Mesothelial cell of epicardium (in vitro differentiated cells): Measurements from ENCODE around the gene TSC22D4. TPM values are rescaled to one million over a fixed set of nuclear protein-coding genes. Genes with fewer than 3 reads are reported as not detected.
"Not testable (repeated sequence)": the region's sequence is repeated elsewhere in the genome, so short reads cannot be mapped to it uniquely, and the experiment has no call there.

ENCODE experiments used
- DNase-seq, 2 experiments: peaks; one replicate each; pipeline ENCODE4 v3.0.0; 2021; ENCODE audit warnings: low spot score in 2 of 2; ENCODE audit not compliant: unreplicated experiment in 2 of 2
- H3K27ac Mint-ChIP-seq: 2 replicates; pipeline ENCODE4 v1.8.0; 2021; ENCODE audit warnings: mixed read lengths
- H3K27me3 Mint-ChIP-seq: 2 replicates; pipeline ENCODE4 v1.8.0; 2021; ENCODE audit warnings: low read depth, mixed read lengths
- H3K36me3 Mint-ChIP-seq: 2 replicates; pipeline ENCODE4 v1.8.0; 2021; ENCODE audit warnings: mixed read lengths
- H3K4me1 Mint-ChIP-seq: 2 replicates; pipeline ENCODE4 v1.8.0; 2021; ENCODE audit warnings: mixed read lengths
- H3K4me3 Mint-ChIP-seq: 2 replicates; pipeline ENCODE4 v1.8.0; 2021; ENCODE audit warnings: mild to moderate bottlenecking, moderate library complexity, mixed read lengths
- H3K9me3 Mint-ChIP-seq: 2 replicates; pipeline ENCODE4 v1.8.0; 2021; ENCODE audit warnings: mixed read lengths
- total RNA-seq: library from RNA; stranded (reverse); gene quantifications from 3 replicates; pipeline ENCODE4 v1.2.1, GENCODE V29; 2021
- TF ChIP-seq, protein P1 (sequence below): fragments of 200-600 bp; sonication (generic); IDR thresholded peaks from one replicate; pipeline ENCODE4 v1.5.0; 2021; ENCODE audit warnings: antibody characterized with exemption; ENCODE audit not compliant: unreplicated experiment

The TSC22D4 gene
- total RNA-seq, 1 donor from 2014 or later, result 52.4 TPM

DNA sequence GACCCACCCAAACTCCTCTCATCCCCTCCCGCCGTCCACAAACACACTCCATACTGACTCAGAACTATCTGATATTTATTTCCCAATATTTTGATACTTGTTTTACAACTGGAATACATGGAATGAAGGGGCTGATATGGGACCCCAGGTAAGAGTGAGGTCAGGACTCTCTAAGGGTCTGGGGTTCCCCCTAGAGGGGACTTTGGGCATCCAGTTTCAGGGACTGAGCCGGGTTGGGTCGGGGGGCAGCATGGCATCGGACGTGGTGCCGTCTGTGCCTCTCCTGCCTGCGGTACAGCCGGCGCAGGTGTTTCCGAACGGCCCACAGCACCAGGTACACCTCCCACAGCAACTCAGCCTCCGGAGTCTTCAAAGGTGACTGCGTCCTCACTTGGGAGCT is 22.5 kb downstream of the TSC22D4 start:
- Mint-ChIP-seq H3K27ac (no peak overlapping the region), H3K9me3 (no peaks in the 10 kb centered on the region), H3K4me3 (no peak overlapping the region), H3K27me3 (no peaks in the 10 kb centered on the region), H3K36me3 (peaks cover 3% of the 10 kb centered on the region), H3K4me1 (no peaks in the 10 kb centered on the region)
- TF ChIP-seq, protein P1, sequence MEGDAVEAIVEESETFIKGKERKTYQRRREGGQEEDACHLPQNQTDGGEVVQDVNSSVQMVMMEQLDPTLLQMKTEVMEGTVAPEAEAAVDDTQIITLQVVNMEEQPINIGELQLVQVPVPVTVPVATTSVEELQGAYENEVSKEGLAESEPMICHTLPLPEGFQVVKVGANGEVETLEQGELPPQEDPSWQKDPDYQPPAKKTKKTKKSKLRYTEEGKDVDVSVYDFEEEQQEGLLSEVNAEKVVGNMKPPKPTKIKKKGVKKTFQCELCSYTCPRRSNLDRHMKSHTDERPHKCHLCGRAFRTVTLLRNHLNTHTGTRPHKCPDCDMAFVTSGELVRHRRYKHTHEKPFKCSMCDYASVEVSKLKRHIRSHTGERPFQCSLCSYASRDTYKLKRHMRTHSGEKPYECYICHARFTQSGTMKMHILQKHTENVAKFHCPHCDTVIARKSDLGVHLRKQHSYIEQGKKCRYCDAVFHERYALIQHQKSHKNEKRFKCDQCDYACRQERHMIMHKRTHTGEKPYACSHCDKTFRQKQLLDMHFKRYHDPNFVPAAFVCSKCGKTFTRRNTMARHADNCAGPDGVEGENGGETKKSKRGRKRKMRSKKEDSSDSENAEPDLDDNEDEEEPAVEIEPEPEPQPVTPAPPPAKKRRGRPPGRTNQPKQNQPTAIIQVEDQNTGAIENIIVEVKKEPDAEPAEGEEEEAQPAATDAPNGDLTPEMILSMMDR, result no peak
- no peak for DNase-seq

DNA sequence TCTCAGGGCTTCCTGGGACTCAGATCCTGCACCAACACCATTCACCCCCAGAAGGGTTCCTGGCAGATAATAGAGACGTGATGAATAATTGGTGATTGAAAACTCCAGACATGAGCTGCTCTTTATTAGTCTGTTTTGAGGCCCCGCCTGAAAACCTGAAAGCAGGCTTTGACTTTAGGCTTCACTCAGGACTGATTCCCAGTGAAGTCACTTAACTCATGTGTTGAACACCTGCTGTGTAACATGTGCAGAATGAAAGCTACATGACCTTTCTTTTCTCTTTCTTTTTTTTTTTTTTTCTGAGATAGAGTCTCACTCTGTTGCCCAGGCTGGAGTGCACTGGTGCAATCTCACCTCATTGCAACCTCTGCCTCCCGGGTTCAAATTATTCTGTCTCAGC is 23.8 kb downstream of the TSC22D4 start:
- Mint-ChIP-seq H3K36me3 (peaks cover 3% of the 10 kb centered on the region), H3K27ac (no peak overlapping the region), H3K9me3 (no peaks in the 10 kb centered on the region), H3K4me1 (no peaks in the 10 kb centered on the region), H3K27me3 (no peaks in the 10 kb centered on the region), H3K4me3 (no peak overlapping the region)
- no peak for DNase-seq
- TF ChIP-seq, protein P1, result no peak

DNA sequence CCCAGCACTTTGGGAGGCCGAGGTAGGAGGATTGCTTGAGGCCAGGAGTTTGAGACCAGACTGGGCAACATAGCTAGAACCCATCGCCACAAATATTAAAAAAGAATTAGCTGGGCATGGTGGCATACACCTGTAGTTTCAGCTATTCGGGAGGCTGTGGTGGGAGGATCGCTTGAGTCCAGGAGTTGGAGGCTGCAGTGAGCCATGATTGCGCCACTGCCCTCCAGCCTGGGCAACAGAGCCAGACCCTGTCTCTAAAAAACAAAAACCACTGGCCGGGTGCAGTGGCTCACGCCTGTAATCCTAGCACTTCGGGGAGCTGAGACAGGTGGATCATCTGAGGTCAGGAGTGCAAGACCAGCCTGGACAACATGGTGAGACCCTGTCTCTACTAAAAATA is 25.2 kb downstream of the TSC22D4 start:
- not testable (repeated sequence) for H3K9me3 Mint-ChIP-seq, H3K27ac Mint-ChIP-seq, DNase-seq, H3K4me3 Mint-ChIP-seq, H3K4me1 Mint-ChIP-seq, H3K36me3 Mint-ChIP-seq, H3K27me3 Mint-ChIP-seq

DNA sequence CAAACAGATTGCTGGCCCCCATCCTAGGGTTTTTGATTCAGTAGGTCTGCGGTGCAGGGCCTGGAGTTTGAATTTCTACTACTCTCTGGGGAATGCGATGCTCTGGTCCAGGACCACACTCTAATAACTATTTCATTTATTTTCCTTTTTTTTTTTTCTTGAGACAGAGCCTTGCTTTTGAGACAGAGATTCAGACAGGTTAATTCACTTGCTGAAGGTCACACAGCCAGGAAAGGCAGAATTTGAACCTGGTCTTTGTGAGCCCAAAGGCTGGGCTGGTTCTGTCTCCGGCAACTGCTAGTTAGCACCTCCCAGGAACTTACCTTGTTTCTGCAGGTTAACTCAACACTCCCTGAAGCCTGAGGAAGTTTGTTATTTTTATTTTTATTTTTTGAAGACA is 26.5 kb downstream of the TSC22D4 start:
- Mint-ChIP-seq H3K4me3 (no peak overlapping the region), H3K36me3 (no peaks in the 10 kb centered on the region), H3K27ac (no peak overlapping the region), H3K27me3 (no peaks in the 10 kb centered on the region), H3K4me1 (no peaks in the 10 kb centered on the region), H3K9me3 (no peaks in the 10 kb centered on the region)
- no peak for DNase-seq
- TF ChIP-seq, protein P1, result no peak

DNA sequence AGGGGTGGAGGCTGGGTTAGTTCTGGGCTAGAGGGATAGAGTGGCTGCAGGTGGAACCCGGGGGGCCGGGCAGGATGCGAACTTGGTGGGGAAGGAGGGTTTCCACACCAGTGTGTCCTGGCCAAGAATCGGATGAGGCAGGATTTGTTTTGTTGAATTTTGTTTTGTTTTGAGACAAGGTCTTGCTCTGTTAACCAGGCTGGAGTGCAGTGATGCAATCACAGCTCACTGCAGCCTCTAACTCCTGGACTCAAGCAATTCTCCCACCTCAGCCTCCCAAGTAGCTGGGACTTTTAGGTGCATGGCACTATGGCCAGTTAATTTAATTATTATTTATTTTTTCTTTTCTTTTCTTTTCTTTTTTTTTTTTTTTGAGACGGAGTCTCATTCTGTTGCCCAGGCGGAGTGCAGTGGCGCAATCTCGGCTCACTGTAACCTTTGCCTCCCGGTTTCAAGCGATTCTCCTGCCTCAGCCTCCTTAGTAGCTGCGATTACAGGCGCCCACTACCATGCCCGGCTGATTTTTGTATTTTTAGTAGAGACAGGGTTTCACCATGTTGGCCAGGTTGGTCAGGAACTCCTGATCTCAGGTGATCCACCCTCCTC is 29.7 kb downstream of the TSC22D4 start:
- H3K9me3 Mint-ChIP-seq, result no peaks in the 10 kb centered on the region
- no peaks in the 10 kb centered on the region for H3K36me3 Mint-ChIP-seq
- H3K27me3 Mint-ChIP-seq, result no peaks in the 10 kb centered on the region
- peak overlapping the region; percentile 43 for H3K4me3 Mint-ChIP-seq
- H3K27ac Mint-ChIP-seq, result peak overlapping the region; percentile 27
- no peak for DNase-seq
- H3K4me1 Mint-ChIP-seq, result no peaks in the 10 kb centered on the region
- TF ChIP-seq, protein P1, result no peak

DNA sequence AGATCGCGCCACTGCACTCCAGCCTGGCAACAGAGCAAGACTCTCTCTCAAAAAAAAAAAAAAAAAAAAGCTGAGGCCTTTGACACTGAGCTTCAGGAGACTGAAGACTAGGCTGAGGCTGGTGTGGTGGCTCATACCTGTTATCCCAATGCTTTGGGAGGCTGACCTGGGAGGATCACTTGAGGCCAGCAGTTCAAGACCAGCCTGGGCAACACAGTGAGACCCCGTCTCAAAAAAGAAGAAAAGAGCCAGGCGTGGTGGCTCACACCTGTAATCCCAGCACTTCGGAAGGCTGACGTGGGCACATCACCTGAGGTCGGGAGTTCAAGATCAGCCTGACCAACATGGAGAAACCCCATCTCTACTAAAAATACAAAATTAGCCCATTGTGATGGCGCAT is 31.7 kb downstream of the TSC22D4 start:
- not testable (repeated sequence) for H3K9me3 Mint-ChIP-seq, H3K36me3 Mint-ChIP-seq, H3K27me3 Mint-ChIP-seq, H3K4me3 Mint-ChIP-seq, DNase-seq, H3K27ac Mint-ChIP-seq, H3K4me1 Mint-ChIP-seq

DNA sequence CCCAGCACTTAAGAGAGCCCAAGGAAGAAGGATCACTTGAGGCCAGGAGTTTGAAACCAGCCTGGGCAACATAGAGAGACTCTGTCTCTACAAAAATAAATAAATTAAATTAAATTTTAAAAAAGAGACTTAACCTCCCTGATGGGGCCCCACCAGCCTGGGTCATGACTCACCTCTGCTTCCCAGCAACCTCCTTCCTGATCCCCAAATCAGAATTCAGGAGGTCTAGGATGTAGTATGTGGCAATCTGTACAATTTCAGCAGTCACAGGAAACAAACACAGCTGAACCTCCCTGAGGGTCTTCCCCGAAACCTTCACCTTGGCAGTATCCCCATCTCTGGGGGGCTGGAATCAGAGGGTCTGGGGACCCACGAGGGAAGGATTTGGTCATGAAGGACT is 33.0 kb downstream of the TSC22D4 start:
- Mint-ChIP-seq H3K27me3 (no peaks in the 10 kb centered on the region), H3K27ac (peak overlapping the region; percentile 39), H3K9me3 (no peaks in the 10 kb centered on the region), H3K4me3 (no peak overlapping the region), H3K36me3 (no peaks in the 10 kb centered on the region), H3K4me1 (no peaks in the 10 kb centered on the region)
- TF ChIP-seq, protein P1, result no peak
- no peak for DNase-seq
